HG03097 (cell line): ENCODE data around the gene KLHL12.

Experiments
- ATAC-seq: cut with Tn5 transposase; IDR thresholded peaks from one replicate; pipeline ENCODE4 v1.9.1; 2021; ENCODE audit not compliant: unreplicated experiment, low FRiP score

KLHL12 gene

GRCh38 chr1:202926581-202927491 lies at the start of gene KLHL12:
TSS of gene KLHL12 (minus strand) at chr1:202927234. CDS start at chr1:202925162, 2,072 bp downstream.
- peak; percentile 86 for ATAC-seq

GRCh38 chr1:202976633-202977032 lies 49.6 kb upstream of the KLHL12 start:
- ATAC-seq, result no peak

- no peak for ATAC-seq
Measured at GRCh38 chr1:202974856-202975255, 47.8 kb upstream of the KLHL12 start.

- ATAC-seq, result no peak
Measured at GRCh38 chr1:202972046-202972445, 45.0 kb upstream of the KLHL12 start.

- no peak for ATAC-seq
Measured at GRCh38 chr1:202968895-202969295, 41.9 kb upstream of the KLHL12 start.

- no peak for ATAC-seq
Measured at GRCh38 chr1:202968351-202968750, 41.3 kb upstream of the KLHL12 start.

- no peak for ATAC-seq
Measured at GRCh38 chr1:202967684-202968281, 40.7 kb upstream of the KLHL12 start.

GRCh38 chr1:202966006-202966898 lies 39.2 kb upstream of the KLHL12 start:
- ATAC-seq, result no peak

GRCh38 chr1:202965422-202965821 lies 38.4 kb upstream of the KLHL12 start:
- no peak for ATAC-seq

GRCh38 chr1:202964791-202965410 lies 37.9 kb upstream of the KLHL12 start:
- no peak for ATAC-seq

GRCh38 chr1:202961220-202961880 lies 34.3 kb upstream of the KLHL12 start:
- no peak for ATAC-seq

- ATAC-seq, result no peak
Measured at GRCh38 chr1:202959276-202959620, 32.2 kb upstream of the KLHL12 start.

GRCh38 chr1:202958544-202959275 lies 31.7 kb upstream of the KLHL12 start:
- ATAC-seq, result no peak

- ATAC-seq, result peak; percentile 89
Measured at GRCh38 chr1:202957733-202958543, 30.9 kb upstream of the KLHL12 start, which contains the start of gene ADIPOR1. TSS of gene ADIPOR1 (minus strand) at chr1:202958312. CDS start at chr1:202951070, 7,242 bp downstream.

- ATAC-seq, result no peak
Measured at GRCh38 chr1:202956969-202957368, 29.9 kb upstream of the KLHL12 start.

- no peak for ATAC-seq
Measured at GRCh38 chr1:202954057-202954745, 27.2 kb upstream of the KLHL12 start.

- ATAC-seq, result no peak
Measured at GRCh38 chr1:202953392-202953791, 26.4 kb upstream of the KLHL12 start.

- no peak for ATAC-seq
Measured at GRCh38 chr1:202952818-202953217, 25.8 kb upstream of the KLHL12 start.
